ENCODE results near the gene AK9. TPM values are rescaled to one million over a fixed set of nuclear protein-coding genes. Genes with fewer than 3 reads are reported as not detected.

Gene AK9
- total RNA-seq, 1 experiment from 2014 or later = 1.7 TPM

DNA sequence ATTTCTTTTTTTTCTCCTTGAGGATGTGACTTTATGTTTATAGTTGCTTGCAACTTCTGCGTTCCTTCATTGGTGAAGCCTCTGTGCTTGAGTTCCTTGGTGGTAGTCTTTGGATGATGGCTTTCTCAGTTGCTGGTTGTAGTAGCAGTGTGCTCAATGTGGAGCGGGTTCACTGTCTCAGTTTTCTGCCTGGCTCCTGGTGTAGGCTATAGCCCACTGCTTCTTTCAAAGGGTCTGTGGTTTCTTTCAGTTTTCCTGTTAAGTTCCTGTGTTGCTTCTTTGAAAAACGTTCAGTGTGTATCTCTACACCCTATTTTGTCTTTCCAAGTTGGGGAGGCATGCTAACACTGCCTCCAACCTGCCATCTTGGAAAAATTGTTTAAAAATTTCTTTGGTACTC, 174.1 kb downstream of the AK9 start:
- Histone ChIP-seq H3K27ac (ENCODE audit: low read length) (no peak overlapping the region), H3K4me3 (ENCODE audit: low read length) (no peak overlapping the region), H4K20me1 (ENCODE audit: low read length) (no peaks in the 10 kb centered on the region), H3K36me3 (ENCODE audit: low read depth, low read length) (no peaks in the 10 kb centered on the region), H3K79me2 (ENCODE audit: low read length) (no peaks in the 10 kb centered on the region), H3K9ac (ENCODE audit: low read length) (no peak overlapping the region), H3K4me1 (ENCODE audit: insufficient read depth, low read length) (peaks cover 4% of the 10 kb centered on the region; the same call in 1 of the 2 replicates), H3K4me2 (ENCODE audit: low read length) (no peak overlapping the region), H3F3A (ENCODE audit: low read length, unreplicated experiment) (no peaks in the 10 kb centered on the region), H3K9me2 (replicated peaks; ENCODE audit: low read length) (no peaks in the 10 kb centered on the region), H3K27me3 (ENCODE audit: low read length) (no peaks in the 10 kb centered on the region), H2AFZ (ENCODE audit: low read length) (no peak overlapping the region), H3K9me3 (ENCODE audit: low read length) (no peaks in the 10 kb centered on the region)
- BruUV-seq (replicated peaks) = no TSS peak
- TF ChIP-seq, protein P1, sequence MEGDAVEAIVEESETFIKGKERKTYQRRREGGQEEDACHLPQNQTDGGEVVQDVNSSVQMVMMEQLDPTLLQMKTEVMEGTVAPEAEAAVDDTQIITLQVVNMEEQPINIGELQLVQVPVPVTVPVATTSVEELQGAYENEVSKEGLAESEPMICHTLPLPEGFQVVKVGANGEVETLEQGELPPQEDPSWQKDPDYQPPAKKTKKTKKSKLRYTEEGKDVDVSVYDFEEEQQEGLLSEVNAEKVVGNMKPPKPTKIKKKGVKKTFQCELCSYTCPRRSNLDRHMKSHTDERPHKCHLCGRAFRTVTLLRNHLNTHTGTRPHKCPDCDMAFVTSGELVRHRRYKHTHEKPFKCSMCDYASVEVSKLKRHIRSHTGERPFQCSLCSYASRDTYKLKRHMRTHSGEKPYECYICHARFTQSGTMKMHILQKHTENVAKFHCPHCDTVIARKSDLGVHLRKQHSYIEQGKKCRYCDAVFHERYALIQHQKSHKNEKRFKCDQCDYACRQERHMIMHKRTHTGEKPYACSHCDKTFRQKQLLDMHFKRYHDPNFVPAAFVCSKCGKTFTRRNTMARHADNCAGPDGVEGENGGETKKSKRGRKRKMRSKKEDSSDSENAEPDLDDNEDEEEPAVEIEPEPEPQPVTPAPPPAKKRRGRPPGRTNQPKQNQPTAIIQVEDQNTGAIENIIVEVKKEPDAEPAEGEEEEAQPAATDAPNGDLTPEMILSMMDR (conservative IDR thresholded peaks at IDR 0.05; ENCODE audit: low read depth, low read length) = no peak
- TF ChIP-seq EZH2 (IDR thresholded peaks at IDR 0.05; ENCODE audit: low read length, unreplicated experiment) = no peak
- no peak for TF ChIP-seq EZH2phosphoT487 (IDR thresholded peaks at IDR 0.05; ENCODE audit: borderline replicate concordance, low read length)
- intact Hi-C loops (cut with micrococcal nuclease) = no loop called here
- ChIA-PET CTCF (no interaction called here), POLR2A (ENCODE audit: unreplicated experiment) (no interaction called here)
- DNase-seq = no peak
- no peak for ATAC-seq

DNA sequence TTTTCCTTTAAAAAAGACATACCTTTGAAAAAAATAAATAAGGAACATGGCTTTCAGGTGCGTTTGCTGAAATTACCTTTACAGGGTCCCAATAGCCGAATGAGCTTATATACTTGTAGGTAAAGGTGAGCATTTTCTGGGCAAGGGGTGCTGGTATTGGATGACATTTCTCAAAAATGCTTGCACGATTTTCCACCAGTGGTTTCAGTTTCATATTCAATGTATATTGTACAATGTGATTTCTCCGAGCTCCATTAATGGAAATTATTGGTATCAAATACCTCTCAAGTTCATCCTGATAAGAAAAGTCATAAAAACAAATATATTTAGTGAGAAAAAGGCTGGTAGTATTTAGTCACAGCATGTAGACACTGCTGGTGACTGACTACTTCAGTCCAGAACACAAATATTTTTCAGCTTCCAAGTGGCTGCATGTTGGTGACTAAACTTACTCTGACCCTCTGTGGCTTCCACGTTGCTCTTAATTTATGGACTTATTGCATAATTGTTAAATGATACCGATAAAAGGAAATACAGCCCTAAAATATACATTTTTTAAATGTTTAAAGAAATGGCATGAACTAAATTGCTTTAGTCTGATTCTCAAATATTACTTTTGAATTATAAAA, 175.1 kb downstream of the AK9 start:
- Histone ChIP-seq H3K36me3 (ENCODE audit: low read depth, low read length) (no peaks in the 10 kb centered on the region), H3K4me3 (ENCODE audit: low read length) (no peak overlapping the region), H3K4me2 (ENCODE audit: low read length) (no peak overlapping the region), H3K27ac (ENCODE audit: low read length) (no peak overlapping the region), H3K9me2 (replicated peaks; ENCODE audit: low read length) (no peaks in the 10 kb centered on the region), H4K20me1 (ENCODE audit: low read length) (no peaks in the 10 kb centered on the region), H3K79me2 (ENCODE audit: low read length) (no peaks in the 10 kb centered on the region), H3K9ac (ENCODE audit: low read length) (no peak overlapping the region), H3F3A (ENCODE audit: low read length, unreplicated experiment) (no peaks in the 10 kb centered on the region), H2AFZ (ENCODE audit: low read length) (no peak overlapping the region), H3K27me3 (ENCODE audit: low read length) (no peaks in the 10 kb centered on the region), H3K9me3 (ENCODE audit: low read length) (no peaks in the 10 kb centered on the region), H3K4me1 (ENCODE audit: insufficient read depth, low read length) (peaks cover 4% of the 10 kb centered on the region; the same call in 1 of the 2 replicates)
- CTCF ChIA-PET = no interaction called here
- intact Hi-C loops (cut with micrococcal nuclease) = no loop called here
- ATAC-seq (no peak), DNase-seq (no peak)
- TF ChIP-seq EZH2 (IDR thresholded peaks at IDR 0.05; ENCODE audit: low read length, unreplicated experiment) (no peak), EZH2phosphoT487 (IDR thresholded peaks at IDR 0.05; ENCODE audit: borderline replicate concordance, low read length) (no peak)
- TF ChIP-seq, protein P1 (conservative IDR thresholded peaks at IDR 0.05; ENCODE audit: low read depth, low read length) = no peak
- BruUV-seq (replicated peaks) = no TSS peak
- POLR2A ChIA-PET (ENCODE audit: unreplicated experiment) = no interaction called here

DNA sequence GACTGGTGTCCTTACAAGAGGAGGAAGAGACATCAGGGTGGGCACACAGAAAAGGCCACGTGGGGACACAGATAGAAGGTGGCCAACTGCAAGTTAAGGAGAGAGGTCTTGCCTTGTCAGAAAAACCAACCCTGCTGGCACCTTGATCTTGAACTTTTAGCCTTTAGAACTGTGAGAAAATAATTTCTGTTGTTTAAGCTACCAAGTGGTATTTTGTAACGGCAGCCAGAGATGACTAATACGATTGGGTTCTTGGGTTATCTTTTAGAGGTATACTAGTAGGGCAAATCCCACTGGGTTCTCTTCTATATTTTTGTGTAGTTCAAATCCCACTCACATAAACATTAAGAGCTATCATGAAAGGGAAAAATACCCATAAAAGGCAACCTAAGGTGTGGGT, 176.1 kb downstream of the AK9 start:
- Histone ChIP-seq H2AFZ (ENCODE audit: low read length) (no peak overlapping the region), H3F3A (ENCODE audit: low read length, unreplicated experiment) (no peaks in the 10 kb centered on the region), H3K4me2 (ENCODE audit: low read length) (no peak overlapping the region), H4K20me1 (ENCODE audit: low read length) (no peaks in the 10 kb centered on the region), H3K4me1 (ENCODE audit: insufficient read depth, low read length) (peaks cover 4% of the 10 kb centered on the region; the same call in 1 of the 2 replicates), H3K9me2 (replicated peaks; ENCODE audit: low read length) (no peaks in the 10 kb centered on the region), H3K4me3 (ENCODE audit: low read length) (no peak overlapping the region), H3K36me3 (ENCODE audit: low read depth, low read length) (no peaks in the 10 kb centered on the region), H3K27me3 (ENCODE audit: low read length) (no peaks in the 10 kb centered on the region), H3K9me3 (ENCODE audit: low read length) (no peaks in the 10 kb centered on the region), H3K79me2 (ENCODE audit: low read length) (no peaks in the 10 kb centered on the region), H3K9ac (ENCODE audit: low read length) (no peak overlapping the region), H3K27ac (ENCODE audit: low read length) (no peak overlapping the region)
- no peak for DNase-seq
- intact Hi-C loops (cut with micrococcal nuclease) = no loop called here
- ChIA-PET POLR2A (ENCODE audit: unreplicated experiment) (no interaction called here), CTCF (no interaction called here)
- ATAC-seq = no peak
- no TSS peak for BruUV-seq (replicated peaks)
- TF ChIP-seq, protein P1 (conservative IDR thresholded peaks at IDR 0.05; ENCODE audit: low read depth, low read length) = no peak
- TF ChIP-seq EZH2phosphoT487 (IDR thresholded peaks at IDR 0.05; ENCODE audit: borderline replicate concordance, low read length) (no peak), EZH2 (IDR thresholded peaks at IDR 0.05; ENCODE audit: low read length, unreplicated experiment) (no peak)

All from PC-3 (cell line).